Hepatocyte (in vitro differentiated cells): Measurements from ENCODE around the gene EHMT2.

Experiments used
- CTCF ChIP-seq: fragments of 200-600 bp; sonication (generic); IDR thresholded peaks from 2 replicates; pipeline ENCODE4 v1.5.1; 2016; ENCODE audit warnings: antibody characterized with exemption, mild to moderate bottlenecking; ENCODE audit not compliant: poor library complexity
- EZH2 ChIP-seq: fragments of 200-600 bp; sonication (generic); IDR thresholded peaks from 2 replicates; pipeline ENCODE4 v1.6.1; 2016; ENCODE audit warnings: antibody characterized with exemption, mild to moderate bottlenecking, borderline replicate concordance

GRCh38 chr6:31861919-31862343, 35.6 kb downstream of the EHMT2 start:
- TF ChIP-seq CTCF: no peak
- no peak for TF ChIP-seq EZH2
